GM19025 (cell line): Measurements from ENCODE around the gene C12orf42.

Source experiments
- ATAC-seq: cut with Tn5 transposase; IDR thresholded peaks from one replicate; pipeline ENCODE4 v1.9.1; 2021; ENCODE audit warnings: mild to moderate bottlenecking, low read depth, moderate library complexity; ENCODE audit not compliant: unreplicated experiment

C12orf42 gene

DNA sequence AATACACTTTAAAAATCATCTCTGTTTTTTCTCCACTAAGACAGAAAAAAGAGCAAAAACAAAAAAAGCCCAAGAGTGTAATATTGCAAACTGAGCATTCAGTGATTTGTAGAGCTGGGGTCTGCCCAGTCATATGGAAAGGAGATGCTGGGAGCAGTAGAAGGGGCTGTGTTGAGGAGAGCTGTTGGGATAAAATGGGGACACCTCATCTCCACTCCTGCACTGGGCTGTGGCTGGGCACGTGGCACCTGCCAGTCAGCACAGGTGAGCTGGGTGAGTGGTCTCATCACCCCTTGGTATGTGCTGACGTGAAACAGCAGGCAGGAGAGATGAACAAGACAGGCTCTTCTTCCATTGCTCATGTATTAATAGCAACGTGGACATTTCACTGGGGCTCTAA lies 217.4 kb downstream of the C12orf42 start:
- no peak for ATAC-seq

DNA sequence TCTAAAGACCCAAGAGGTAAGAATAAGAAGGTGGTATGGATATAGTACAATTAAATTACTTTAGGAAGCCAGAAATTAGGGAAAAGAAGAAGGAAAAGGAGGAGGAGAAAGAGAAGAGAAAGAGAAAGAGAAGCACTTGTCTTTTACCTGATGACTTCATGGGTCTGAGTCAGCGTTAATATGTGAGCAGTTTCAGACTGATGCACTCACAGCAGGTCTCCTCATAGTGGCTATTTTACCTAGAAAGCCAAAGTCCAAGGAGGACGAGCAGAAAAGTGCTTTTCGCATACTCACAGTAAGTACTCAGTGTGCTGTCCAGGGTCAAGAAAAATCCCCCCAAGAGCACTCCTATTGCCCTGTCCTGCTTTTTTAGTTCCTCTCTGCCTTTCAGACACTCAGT lies 222.1 kb downstream of the C12orf42 start:
- ATAC-seq: no peak

- ATAC-seq: no peak
Observed at GRCh38 chr12:103272949-103273348, 222.8 kb downstream of the C12orf42 start.

DNA sequence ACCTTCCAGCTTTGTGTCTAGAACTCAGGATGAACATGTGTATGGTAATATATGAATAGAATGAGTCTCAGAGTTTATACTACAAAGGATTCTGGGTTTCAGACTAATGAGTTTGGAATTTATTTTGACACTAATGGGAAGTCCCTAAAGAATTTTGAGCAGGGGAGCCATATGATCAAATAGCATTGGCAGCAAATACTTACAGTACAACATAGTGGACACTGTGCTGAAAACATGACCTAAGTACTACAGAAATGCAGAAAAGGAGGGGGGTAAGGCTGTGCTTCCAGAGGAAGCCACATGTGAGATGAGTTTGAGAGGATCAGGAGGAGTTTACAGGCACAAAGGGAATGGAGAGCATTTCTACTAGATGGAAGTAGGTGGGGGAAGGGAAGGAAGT lies 225.8 kb downstream of the C12orf42 start:
- ATAC-seq: no peak

- no peak for ATAC-seq
Observed at GRCh38 chr12:103268831-103269514, 226.8 kb downstream of the C12orf42 start.

DNA sequence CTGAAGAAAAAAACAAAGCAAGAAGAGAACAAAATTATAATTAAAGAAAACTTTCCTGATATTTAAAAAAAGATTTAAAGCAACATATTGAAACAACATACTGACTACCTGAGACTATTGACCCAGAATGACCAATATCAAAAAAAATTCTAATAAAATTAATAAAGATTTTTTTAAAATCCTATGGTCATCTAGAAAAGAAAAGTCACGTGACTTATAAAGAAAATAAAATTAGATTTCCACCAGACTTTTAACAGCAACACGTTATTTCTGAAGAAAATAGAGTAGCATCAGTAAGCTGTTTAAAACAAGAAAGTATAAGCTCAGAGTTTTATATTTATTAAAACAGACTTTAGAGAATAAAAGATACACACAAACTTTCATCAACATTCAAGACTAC lies 238.0 kb downstream of the C12orf42 start:
- ATAC-seq: no peak
